Measurements from ENCODE around the gene PSMD5. TPM values are rescaled to one million over a fixed set of nuclear protein-coding genes. Genes with fewer than 3 reads are reported as not detected.

The PSMD5 gene
- total RNA-seq, 1 donor from 2014 or later: 54.3 TPM

DNA sequence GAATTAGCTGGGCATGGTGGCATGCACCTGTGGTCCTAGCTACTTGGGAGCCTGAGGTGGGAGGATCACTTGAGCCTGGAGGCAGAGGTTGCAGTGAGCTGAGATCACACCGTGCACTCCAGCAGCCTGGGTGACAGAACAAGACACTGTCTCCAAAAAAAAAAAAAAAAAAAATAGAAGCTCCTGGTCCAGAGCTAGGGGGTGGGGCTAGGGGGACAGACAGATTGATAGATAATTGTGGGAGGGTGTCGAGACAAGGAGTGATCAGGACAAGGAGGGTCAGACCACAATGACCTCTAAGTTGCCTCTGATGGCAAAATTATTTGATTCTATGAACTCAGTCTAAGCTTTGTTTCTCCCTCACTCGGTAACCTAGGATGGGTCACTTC, 40.9 kb upstream of the PSMD5 start:
- Mint-ChIP-seq H3K9me3 (ENCODE audit: low read depth) (no peaks in the 10 kb centered on the region), H3K4me3 (ENCODE audit: unreplicated experiment) (no peak overlapping the region), H3K36me3 (ENCODE audit: low read depth) (no peaks in the 10 kb centered on the region), H3K27me3 (ENCODE audit: low read depth) (no peaks in the 10 kb centered on the region), H3K4me1 (ENCODE audit: low read depth) (peaks cover 21% of the 10 kb centered on the region), H3K27ac (ENCODE audit: unreplicated experiment) (no peak overlapping the region)
- no peak for DNase-seq (ENCODE audit: low spot score)
- TF ChIP-seq, protein P1, sequence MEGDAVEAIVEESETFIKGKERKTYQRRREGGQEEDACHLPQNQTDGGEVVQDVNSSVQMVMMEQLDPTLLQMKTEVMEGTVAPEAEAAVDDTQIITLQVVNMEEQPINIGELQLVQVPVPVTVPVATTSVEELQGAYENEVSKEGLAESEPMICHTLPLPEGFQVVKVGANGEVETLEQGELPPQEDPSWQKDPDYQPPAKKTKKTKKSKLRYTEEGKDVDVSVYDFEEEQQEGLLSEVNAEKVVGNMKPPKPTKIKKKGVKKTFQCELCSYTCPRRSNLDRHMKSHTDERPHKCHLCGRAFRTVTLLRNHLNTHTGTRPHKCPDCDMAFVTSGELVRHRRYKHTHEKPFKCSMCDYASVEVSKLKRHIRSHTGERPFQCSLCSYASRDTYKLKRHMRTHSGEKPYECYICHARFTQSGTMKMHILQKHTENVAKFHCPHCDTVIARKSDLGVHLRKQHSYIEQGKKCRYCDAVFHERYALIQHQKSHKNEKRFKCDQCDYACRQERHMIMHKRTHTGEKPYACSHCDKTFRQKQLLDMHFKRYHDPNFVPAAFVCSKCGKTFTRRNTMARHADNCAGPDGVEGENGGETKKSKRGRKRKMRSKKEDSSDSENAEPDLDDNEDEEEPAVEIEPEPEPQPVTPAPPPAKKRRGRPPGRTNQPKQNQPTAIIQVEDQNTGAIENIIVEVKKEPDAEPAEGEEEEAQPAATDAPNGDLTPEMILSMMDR (IDR thresholded peaks at IDR 0.05): no peak

DNA sequence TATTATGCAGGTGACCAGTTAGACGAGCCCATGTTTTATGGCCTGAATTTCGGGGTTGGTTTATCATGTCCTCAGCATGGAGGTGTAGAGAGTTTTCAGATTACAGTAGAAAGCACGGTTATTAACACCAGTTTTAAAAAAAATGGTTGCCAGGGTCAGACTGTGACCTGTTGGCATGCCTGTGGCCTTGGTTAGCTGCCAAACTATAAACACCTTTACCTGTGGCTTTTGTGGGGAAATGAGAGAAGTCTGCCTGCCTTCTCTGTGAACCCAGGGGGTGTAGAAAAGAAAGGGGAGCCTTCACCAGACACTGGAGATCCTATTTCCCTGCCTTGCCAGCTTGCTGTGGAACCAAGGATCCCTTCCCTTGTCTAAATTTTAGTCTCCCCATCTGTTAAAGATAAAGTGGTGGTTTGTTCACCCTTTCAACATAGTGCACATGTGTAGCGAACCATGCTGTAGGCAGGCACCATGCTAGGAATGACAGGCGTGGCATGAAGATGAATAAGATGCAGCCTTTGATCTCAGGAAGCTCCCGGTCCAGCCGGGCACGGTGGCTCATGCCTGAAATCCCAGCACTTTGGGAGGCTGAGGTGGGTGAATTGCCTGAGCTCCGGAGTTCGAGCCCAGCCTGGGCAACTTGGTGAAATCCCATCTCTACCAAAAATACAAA, 40.3 kb upstream of the PSMD5 start:
- Mint-ChIP-seq H3K36me3 (ENCODE audit: low read depth) (no peaks in the 10 kb centered on the region), H3K9me3 (ENCODE audit: low read depth) (no peaks in the 10 kb centered on the region), H3K27ac (ENCODE audit: unreplicated experiment) (no peak overlapping the region), H3K4me3 (ENCODE audit: unreplicated experiment) (no peak overlapping the region), H3K4me1 (ENCODE audit: low read depth) (peaks cover 26% of the 10 kb centered on the region), H3K27me3 (ENCODE audit: low read depth) (no peaks in the 10 kb centered on the region)
- DNase-seq (ENCODE audit: low spot score): no peak
- TF ChIP-seq, protein P1 (IDR thresholded peaks at IDR 0.05): no peak

DNA sequence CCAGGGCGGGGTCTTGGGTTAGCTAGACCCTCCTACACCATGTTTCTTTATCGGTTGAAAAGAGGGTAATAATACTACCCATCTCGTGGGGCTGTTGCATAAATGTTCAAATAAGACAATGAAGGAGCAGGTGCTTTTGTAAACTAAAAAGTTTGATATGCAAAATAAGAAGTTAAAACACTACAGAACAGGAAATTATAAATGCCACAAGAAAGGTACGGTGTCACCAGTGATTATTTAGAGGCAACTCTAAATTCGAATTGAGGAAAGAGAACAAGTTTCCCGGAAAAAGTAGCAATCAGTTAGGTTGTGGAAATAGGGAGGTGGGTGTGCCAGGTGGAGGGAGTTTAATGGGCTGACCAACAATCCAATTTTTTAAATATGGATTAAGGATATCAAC, 36.7 kb upstream of the PSMD5 start:
- no peak overlapping the region for H3K4me3 Mint-ChIP-seq (ENCODE audit: unreplicated experiment)
- TF ChIP-seq, protein P1 (IDR thresholded peaks at IDR 0.05): no peak
- H3K4me1 Mint-ChIP-seq (ENCODE audit: low read depth): peaks cover 28% of the 10 kb centered on the region
- no peak for DNase-seq (ENCODE audit: low spot score)
- peaks cover 3% of the 10 kb centered on the region for H3K36me3 Mint-ChIP-seq (ENCODE audit: low read depth)
- H3K9me3 Mint-ChIP-seq (ENCODE audit: low read depth): no peaks in the 10 kb centered on the region
- H3K27ac Mint-ChIP-seq (ENCODE audit: unreplicated experiment): no peak overlapping the region
- H3K27me3 Mint-ChIP-seq (ENCODE audit: low read depth): no peaks in the 10 kb centered on the region

DNA sequence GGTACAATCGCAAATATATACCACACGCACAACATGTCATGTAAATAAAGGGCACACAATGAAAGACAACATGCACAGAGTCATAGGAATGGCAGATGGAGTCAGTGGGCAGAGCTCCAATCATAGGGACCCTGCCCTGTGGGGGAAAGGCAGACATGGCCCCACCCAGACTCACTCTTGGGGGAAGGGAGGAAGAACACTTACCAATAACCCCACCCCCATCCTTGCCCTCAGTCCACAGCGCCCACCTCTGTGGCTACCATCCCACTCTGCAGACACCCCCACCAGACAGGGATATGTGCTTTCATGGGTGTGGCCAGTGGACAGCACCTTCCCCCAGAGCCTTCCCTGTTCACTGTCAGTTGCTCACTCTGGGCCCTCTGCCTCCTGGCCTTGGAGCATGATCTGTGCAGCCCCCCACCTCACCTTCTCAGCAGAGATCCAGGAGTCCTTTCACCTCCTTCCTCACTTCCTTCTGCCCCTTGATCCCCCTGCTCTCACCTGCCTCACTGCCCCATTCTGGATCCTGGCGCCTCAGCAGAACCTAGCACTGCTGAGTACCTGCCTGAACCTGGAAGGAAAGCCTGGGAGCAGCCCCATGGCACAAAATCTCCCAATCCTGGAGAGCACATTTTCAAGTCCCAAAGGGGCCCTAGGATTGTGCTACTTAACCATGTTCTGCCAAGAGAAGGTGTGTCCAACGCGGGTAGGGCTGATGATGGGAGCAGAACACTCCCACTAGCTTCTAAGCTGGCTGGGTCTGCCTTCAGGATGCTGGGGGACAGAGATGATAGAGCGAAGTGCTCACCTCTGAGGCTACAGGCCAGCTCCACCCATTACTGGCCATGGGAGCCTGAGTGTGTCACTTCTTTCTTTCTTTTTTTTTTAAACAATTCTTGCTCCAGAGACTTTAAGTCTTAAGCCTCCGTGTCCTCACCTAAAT, 35.7 kb upstream of the PSMD5 start:
- Mint-ChIP-seq H3K27ac (ENCODE audit: unreplicated experiment) (no peak overlapping the region), H3K9me3 (ENCODE audit: low read depth) (no peaks in the 10 kb centered on the region), H3K4me3 (ENCODE audit: unreplicated experiment) (peak overlapping the region; percentile 83), H3K36me3 (ENCODE audit: low read depth) (peaks cover 8% of the 10 kb centered on the region), H3K4me1 (ENCODE audit: low read depth) (peaks cover 38% of the 10 kb centered on the region), H3K27me3 (ENCODE audit: low read depth) (no peaks in the 10 kb centered on the region)
- TF ChIP-seq, protein P1 (IDR thresholded peaks at IDR 0.05): no peak
- DNase-seq (ENCODE audit: low spot score): no peak

DNA sequence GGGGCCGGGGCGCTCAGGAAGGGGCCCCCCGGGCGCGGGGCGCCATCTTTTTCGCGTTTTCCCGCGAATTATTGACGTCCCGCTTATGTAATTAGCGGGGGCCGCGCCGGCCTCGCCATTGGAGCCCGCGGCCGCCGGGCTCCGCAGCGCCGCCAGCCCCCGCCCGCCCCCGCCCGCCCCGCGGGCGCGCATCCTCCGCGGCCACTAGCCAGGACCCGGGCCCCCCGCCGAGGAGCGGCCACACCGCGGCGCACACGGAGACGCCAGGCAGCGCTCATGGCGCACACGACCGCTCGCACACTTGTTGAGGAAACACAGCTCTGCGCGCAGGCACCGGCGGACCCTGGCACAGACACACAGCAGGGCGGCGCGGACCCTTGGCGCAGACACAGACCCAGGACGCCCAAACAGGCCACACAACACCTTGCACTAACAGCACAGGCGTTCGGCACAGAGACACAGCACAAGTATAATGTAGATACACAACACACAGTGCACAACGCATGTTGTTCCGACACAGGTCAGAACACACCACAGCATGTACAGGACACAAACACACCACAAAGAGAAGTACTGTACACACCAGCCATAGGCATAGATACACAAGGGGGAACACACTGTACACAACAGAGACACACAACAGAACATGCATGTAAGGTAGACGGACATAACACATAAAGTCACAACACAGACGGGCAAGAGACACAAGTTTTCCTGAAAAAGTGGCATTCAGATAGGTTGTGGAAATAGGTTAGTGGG, 34.7 kb upstream of the PSMD5 start:
- H3K27ac Mint-ChIP-seq (ENCODE audit: unreplicated experiment): peak overlapping the region; percentile 79
- TF ChIP-seq, protein P1 (IDR thresholded peaks at IDR 0.05): peak; percentile 22
- H3K4me1 Mint-ChIP-seq (ENCODE audit: low read depth): peaks cover 40% of the 10 kb centered on the region
- H3K9me3 Mint-ChIP-seq (ENCODE audit: low read depth): no peaks in the 10 kb centered on the region
- H3K4me3 Mint-ChIP-seq (ENCODE audit: unreplicated experiment): peak overlapping the region; percentile 83
- peaks cover 13% of the 10 kb centered on the region for H3K36me3 Mint-ChIP-seq (ENCODE audit: low read depth)
- no peaks in the 10 kb centered on the region for H3K27me3 Mint-ChIP-seq (ENCODE audit: low read depth)
- DNase-seq (ENCODE audit: low spot score): no peak

Measured in chondrocyte (in vitro differentiated cells).